ENCODE measurements around the gene SCN7A. TPM values are rescaled to one million over a fixed set of nuclear protein-coding genes. Genes with fewer than 3 reads are reported as not detected.

The SCN7A gene
- total and polyA plus RNA-seq, 2 donors, result 0.98 to 10.2 TPM

GRCh38 chr2:166388481-166389070 is 105.5 kb downstream of the SCN7A start:
- Histone ChIP-seq H3K4me3 (ENCODE audit: low read length in 2 of 2) (no peak overlapping the region), H3K9me3 (ENCODE audit: control insufficient read depth in 2 of 2, insufficient read depth in 1 of 2, low read length in 1 of 2) (no peaks in the 10 kb centered on the region), H3K4me1 (ENCODE audit: control insufficient read depth in 2 of 2, insufficient read depth in 2 of 2, low read length in 2 of 2) (no peaks in the 10 kb centered on the region), H3K36me3 (ENCODE audit: control insufficient read depth in 2 of 2, insufficient read depth in 2 of 2, low read length in 1 of 2) (no peaks in the 10 kb centered on the region), H3K27ac (ENCODE audit: low read depth in 1 of 2, low read length in 1 of 2) (no peak overlapping the region), H3K27me3 (ENCODE audit: control insufficient read depth in 2 of 2, insufficient read depth in 1 of 2, low read length in 1 of 2) (no peaks in the 10 kb centered on the region)
- WGBS, result 66% methylated on average over 3 of the region's 3 CpGs
- DNase-seq (ENCODE audit: low read depth in 6 of 9, low spot score in 9 of 9), result no peak

DNA sequence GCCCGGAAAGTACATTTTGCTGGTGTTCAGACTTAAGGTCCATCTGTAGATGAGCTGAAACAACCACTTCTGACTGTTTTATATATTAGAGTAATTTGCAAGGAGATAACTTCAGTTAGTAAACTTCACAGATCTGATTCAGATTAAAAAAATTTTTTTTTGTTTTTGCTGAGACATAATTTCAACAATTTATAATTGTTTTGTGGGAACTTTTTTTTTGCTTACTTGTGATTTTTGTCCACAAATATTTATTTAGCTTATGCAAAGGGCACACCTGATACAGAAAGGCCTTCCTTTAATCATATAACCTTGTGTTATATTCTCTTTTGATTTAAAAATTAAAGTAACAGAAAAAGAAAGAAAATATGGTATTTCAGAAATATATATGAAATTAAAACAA is 108.7 kb downstream of the SCN7A start:
- Histone ChIP-seq H3K27me3 (ENCODE audit: control insufficient read depth in 2 of 2, insufficient read depth in 1 of 2, low read length in 1 of 2) (no peaks in the 10 kb centered on the region), H3K27ac (ENCODE audit: low read depth in 1 of 2, low read length in 1 of 2) (no peak overlapping the region), H3K4me3 (ENCODE audit: low read length in 2 of 2) (no peak overlapping the region), H3K36me3 (ENCODE audit: control insufficient read depth in 2 of 2, insufficient read depth in 2 of 2, low read length in 1 of 2) (no peaks in the 10 kb centered on the region), H3K4me1 (ENCODE audit: control insufficient read depth in 2 of 2, insufficient read depth in 2 of 2, low read length in 2 of 2) (no peaks in the 10 kb centered on the region), H3K9me3 (ENCODE audit: control insufficient read depth in 2 of 2, insufficient read depth in 1 of 2, low read length in 1 of 2) (no peaks in the 10 kb centered on the region)
- DNase-seq (ENCODE audit: low read depth in 6 of 9, low spot score in 9 of 9), result no peak
- WGBS, result 99% methylated on average over 1 of the region's 1 CpG

GRCh38 chr2:166384774-166385173 is 109.3 kb downstream of the SCN7A start:
- no peak overlapping the region for H3K27ac ChIP-seq (ENCODE audit: low read depth in 1 of 2, low read length in 1 of 2)
- H3K9me3 ChIP-seq (ENCODE audit: control insufficient read depth in 2 of 2, insufficient read depth in 1 of 2, low read length in 1 of 2), result no peaks in the 10 kb centered on the region
- no peaks in the 10 kb centered on the region for H3K36me3 ChIP-seq (ENCODE audit: control insufficient read depth in 2 of 2, insufficient read depth in 2 of 2, low read length in 1 of 2)
- H3K4me3 ChIP-seq (ENCODE audit: low read length in 2 of 2), result no peak overlapping the region
- H3K4me1 ChIP-seq (ENCODE audit: control insufficient read depth in 2 of 2, insufficient read depth in 2 of 2, low read length in 2 of 2), result no peaks in the 10 kb centered on the region
- H3K27me3 ChIP-seq (ENCODE audit: control insufficient read depth in 2 of 2, insufficient read depth in 1 of 2, low read length in 1 of 2), result no peaks in the 10 kb centered on the region
- DNase-seq (ENCODE audit: low read depth in 6 of 9, low spot score in 9 of 9), result peak in 6 of 9 donors; percentile 4 to 56 (median 23)
- 70% methylated on average over 8 of the region's 8 CpGs for WGBS

DNA sequence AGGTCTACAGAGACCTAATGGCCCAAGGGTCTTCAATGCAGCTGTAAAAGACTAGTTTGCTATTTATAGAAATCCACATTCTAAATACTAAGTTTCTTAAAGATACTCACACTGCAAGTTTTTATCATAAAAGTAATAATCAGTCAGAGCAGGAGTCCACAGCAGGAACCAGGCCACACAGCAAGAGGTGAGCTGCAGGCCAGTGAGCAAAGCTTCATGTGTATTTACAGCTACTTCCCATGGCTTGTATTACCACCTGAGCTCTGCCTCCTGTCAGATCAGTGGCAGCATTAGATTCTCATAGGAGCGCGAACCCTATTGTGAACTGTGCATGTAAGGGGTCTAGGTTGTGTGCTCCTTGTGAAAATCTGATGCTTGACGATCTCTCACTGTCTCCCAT is 111.6 kb downstream of the SCN7A start:
- no peaks in the 10 kb centered on the region for H3K9me3 ChIP-seq (ENCODE audit: control insufficient read depth in 2 of 2, insufficient read depth in 1 of 2, low read length in 1 of 2)

DNA sequence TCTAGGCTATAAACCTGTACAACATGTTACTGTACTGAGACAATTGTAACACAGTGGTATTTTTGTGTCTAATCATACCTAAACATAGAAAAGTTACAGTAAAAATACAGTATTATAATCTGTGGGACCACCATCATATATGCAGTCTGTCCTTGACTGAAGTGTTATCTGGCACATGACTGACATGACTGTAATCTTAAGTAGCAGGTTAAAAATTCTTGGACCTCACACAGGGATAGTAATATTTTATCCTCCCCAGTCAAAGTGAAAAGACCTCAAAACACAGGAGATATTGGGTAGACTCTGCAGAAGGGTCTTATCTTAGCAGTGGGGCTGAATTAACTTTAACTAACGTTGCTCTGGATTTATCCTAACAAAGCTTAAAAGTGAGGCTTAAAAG is 113.4 kb downstream of the SCN7A start:
- no peaks in the 10 kb centered on the region for H3K36me3 ChIP-seq (ENCODE audit: control insufficient read depth in 2 of 2, insufficient read depth in 2 of 2, low read length in 1 of 2)

More for the DNA sequence above, 111.6 kb downstream of the SCN7A start:
- Histone ChIP-seq H3K4me1 (ENCODE audit: control insufficient read depth in 2 of 2, insufficient read depth in 2 of 2, low read length in 2 of 2) (no peaks in the 10 kb centered on the region), H3K36me3 (ENCODE audit: control insufficient read depth in 2 of 2, insufficient read depth in 2 of 2, low read length in 1 of 2) (no peaks in the 10 kb centered on the region), H3K27me3 (ENCODE audit: control insufficient read depth in 2 of 2, insufficient read depth in 1 of 2, low read length in 1 of 2) (no peaks in the 10 kb centered on the region), H3K27ac (ENCODE audit: low read depth in 1 of 2, low read length in 1 of 2) (no peak overlapping the region), H3K4me3 (ENCODE audit: low read length in 2 of 2) (no peak overlapping the region)
- DNase-seq (ENCODE audit: low read depth in 6 of 9, low spot score in 9 of 9), result no peak
- WGBS, result 98% methylated on average over 3 of the region's 3 CpGs

DNA sequence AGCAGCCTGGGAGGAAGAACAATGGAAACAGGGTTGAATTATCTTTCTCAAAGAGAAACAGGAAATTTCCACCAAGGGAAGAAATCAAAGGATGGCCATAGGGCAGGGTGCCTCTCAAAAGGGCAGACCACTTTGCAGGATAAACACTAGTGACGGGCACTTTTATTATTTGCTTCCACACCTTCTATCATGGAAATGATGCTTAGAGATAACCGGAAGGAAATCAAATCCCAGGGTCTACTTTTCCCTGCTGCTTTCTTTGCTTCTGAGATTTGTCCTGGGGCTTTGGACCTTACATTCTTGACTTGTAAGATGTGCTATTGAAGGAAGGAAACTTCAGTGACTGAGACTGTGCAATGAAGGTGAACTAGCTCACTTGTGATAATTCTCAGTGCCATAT is 117.2 kb downstream of the SCN7A start:
- H3K27ac ChIP-seq (ENCODE audit: low read depth in 1 of 2, low read length in 1 of 2), result no peak overlapping the region
- peaks cover 5 to 19% of the 10 kb centered on the region in 2 donors for H3K4me1 ChIP-seq (ENCODE audit: control insufficient read depth in 2 of 2, insufficient read depth in 2 of 2, low read length in 2 of 2)
- H3K4me3 ChIP-seq (ENCODE audit: low read length in 2 of 2), result no peak overlapping the region
- H3K9me3 ChIP-seq (ENCODE audit: control insufficient read depth in 2 of 2, insufficient read depth in 1 of 2, low read length in 1 of 2), result no peaks in the 10 kb centered on the region
- H3K27me3 ChIP-seq (ENCODE audit: control insufficient read depth in 2 of 2, insufficient read depth in 1 of 2, low read length in 1 of 2), result peaks cover 2 to 12% of the 10 kb centered on the region in 2 donors
- DNase-seq (ENCODE audit: low read depth in 6 of 9, low spot score in 9 of 9), result no peak
- no peaks in the 10 kb centered on the region for H3K36me3 ChIP-seq (ENCODE audit: control insufficient read depth in 2 of 2, insufficient read depth in 2 of 2, low read length in 1 of 2)
- 89% methylated on average over 2 of the region's 2 CpGs for WGBS

More for the DNA sequence above, 113.4 kb downstream of the SCN7A start:
- H3K9me3 ChIP-seq (ENCODE audit: control insufficient read depth in 2 of 2, insufficient read depth in 1 of 2, low read length in 1 of 2), result no peaks in the 10 kb centered on the region
- H3K27ac ChIP-seq (ENCODE audit: low read depth in 1 of 2, low read length in 1 of 2), result no peak overlapping the region
- H3K4me3 ChIP-seq (ENCODE audit: low read length in 2 of 2), result no peak overlapping the region
- 94% methylated on average over 1 of the region's 1 CpG for WGBS
- H3K27me3 ChIP-seq (ENCODE audit: control insufficient read depth in 2 of 2, insufficient read depth in 1 of 2, low read length in 1 of 2), result peaks cover 2 to 12% of the 10 kb centered on the region in 2 donors
- no peak for DNase-seq (ENCODE audit: low read depth in 6 of 9, low spot score in 9 of 9)
- peaks cover 0 to 10% of the 10 kb centered on the region in 2 donors for H3K4me1 ChIP-seq (ENCODE audit: control insufficient read depth in 2 of 2, insufficient read depth in 2 of 2, low read length in 2 of 2)

DNA sequence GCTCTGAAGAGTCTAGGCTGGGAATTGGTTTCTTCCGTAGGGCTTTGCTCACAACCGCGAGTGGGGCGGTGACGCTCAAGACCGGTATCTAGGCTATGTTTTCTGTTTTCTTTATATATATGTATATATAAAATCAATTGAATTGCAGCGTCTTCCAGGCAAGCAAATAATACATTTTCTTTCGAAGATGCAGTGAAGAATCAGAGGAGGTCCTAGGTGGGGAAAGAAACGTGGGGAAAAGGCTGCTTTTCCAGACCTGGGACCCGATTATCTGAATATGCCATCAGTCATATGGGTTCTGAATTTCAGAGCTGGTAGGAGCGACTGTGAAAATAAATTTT is 117.6 kb downstream of the SCN7A start:
- Histone ChIP-seq H3K9me3 (ENCODE audit: control insufficient read depth in 2 of 2, insufficient read depth in 1 of 2, low read length in 1 of 2) (no peaks in the 10 kb centered on the region), H3K4me3 (ENCODE audit: low read length in 2 of 2) (peak overlapping the region; percentile 65 to 68), H3K4me1 (ENCODE audit: control insufficient read depth in 2 of 2, insufficient read depth in 2 of 2, low read length in 2 of 2) (peaks cover 5 to 19% of the 10 kb centered on the region in 2 donors), H3K27ac (ENCODE audit: low read depth in 1 of 2, low read length in 1 of 2) (no peak overlapping the region), H3K36me3 (ENCODE audit: control insufficient read depth in 2 of 2, insufficient read depth in 2 of 2, low read length in 1 of 2) (no peaks in the 10 kb centered on the region), H3K27me3 (ENCODE audit: control insufficient read depth in 2 of 2, insufficient read depth in 1 of 2, low read length in 1 of 2) (peaks cover 2 to 12% of the 10 kb centered on the region in 2 donors)
- DNase-seq (ENCODE audit: low read depth in 6 of 9, low spot score in 9 of 9), result peak in 1 of 9 donors; percentile 3
- 13% methylated on average over 11 of the region's 11 CpGs for WGBS

- 1% methylated on average over 45 of the region's 45 CpGs for WGBS
- peak; percentile 35 to 90 (median 77) for DNase-seq (ENCODE audit: low read depth in 6 of 9, low spot score in 9 of 9)
- Histone ChIP-seq H3K36me3 (ENCODE audit: control insufficient read depth in 2 of 2, insufficient read depth in 2 of 2, low read length in 1 of 2) (no peaks in the 10 kb centered on the region), H3K27me3 (ENCODE audit: control insufficient read depth in 2 of 2, insufficient read depth in 1 of 2, low read length in 1 of 2) (peaks cover 2 to 12% of the 10 kb centered on the region in 2 donors), H3K9me3 (ENCODE audit: control insufficient read depth in 2 of 2, insufficient read depth in 1 of 2, low read length in 1 of 2) (no peaks in the 10 kb centered on the region), H3K4me1 (ENCODE audit: control insufficient read depth in 2 of 2, insufficient read depth in 2 of 2, low read length in 2 of 2) (peaks cover 5 to 19% of the 10 kb centered on the region in 2 donors), H3K4me3 (ENCODE audit: low read length in 2 of 2) (peak within 1 kb of the TSS; percentile 65 to 68), H3K27ac (ENCODE audit: low read depth in 1 of 2, low read length in 1 of 2) (peak within 1 kb of the TSS; percentile 21 to 86)
Observed at GRCh38 chr2:166375736-166376487, 118.1 kb downstream of the SCN7A start, which contains the start of gene SCN9A. SCN9A (minus strand) TSS chr2:166375944; CDS start chr2:166311756, 64,188 bp downstream.

DNA sequence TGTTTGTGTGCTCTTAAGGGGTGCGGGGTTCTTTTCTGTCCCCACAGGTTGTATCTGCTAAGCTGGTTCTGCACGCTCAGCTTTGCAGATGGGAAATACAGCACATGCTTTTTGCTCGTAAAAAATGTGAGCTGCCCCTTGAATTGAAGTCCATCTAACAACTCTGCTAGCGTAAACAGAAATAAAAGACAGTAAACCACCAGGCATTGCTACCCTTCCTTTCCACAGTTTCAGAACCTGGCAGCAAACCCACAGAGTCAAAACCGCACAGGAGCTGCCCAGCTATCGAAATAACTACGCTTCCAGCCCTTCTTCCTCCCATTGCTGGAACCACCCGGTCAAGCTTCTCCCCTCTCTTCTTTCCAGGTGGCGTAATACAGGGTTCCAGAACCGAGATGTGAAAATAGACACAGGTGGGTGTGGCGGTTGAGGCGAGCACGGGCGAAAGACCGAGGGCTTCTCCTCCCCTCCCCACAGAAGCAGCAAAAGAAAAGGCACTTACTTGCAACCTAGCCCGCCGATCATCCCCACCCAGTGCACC is 118.8 kb downstream of the SCN7A start:
- under 1% methylated on average over 17 of the region's 17 CpGs for WGBS
- H3K4me1 ChIP-seq (ENCODE audit: control insufficient read depth in 2 of 2, insufficient read depth in 2 of 2, low read length in 2 of 2), result peaks cover 5 to 19% of the 10 kb centered on the region in 2 donors
- DNase-seq (ENCODE audit: low read depth in 6 of 9, low spot score in 9 of 9), result peak in 4 of 9 donors; percentile 51 to 67 (median 58)
- peak overlapping the region; percentile 65 to 68 for H3K4me3 ChIP-seq (ENCODE audit: low read length in 2 of 2)
- H3K27ac ChIP-seq (ENCODE audit: low read depth in 1 of 2, low read length in 1 of 2), result peak overlapping the region; percentile 21 to 86
- no peaks in the 10 kb centered on the region for H3K36me3 ChIP-seq (ENCODE audit: control insufficient read depth in 2 of 2, insufficient read depth in 2 of 2, low read length in 1 of 2)
- no peaks in the 10 kb centered on the region for H3K9me3 ChIP-seq (ENCODE audit: control insufficient read depth in 2 of 2, insufficient read depth in 1 of 2, low read length in 1 of 2)
- peaks cover 2 to 12% of the 10 kb centered on the region in 2 donors for H3K27me3 ChIP-seq (ENCODE audit: control insufficient read depth in 2 of 2, insufficient read depth in 1 of 2, low read length in 1 of 2)
